ENCODE results near the gene WDR3. TPM values are rescaled to one million over a fixed set of nuclear protein-coding genes. Genes with fewer than 3 reads are reported as not detected.

WDR3 gene
- total RNA-seq (2022; extraction: Qiagen RNA extraction) = 24.1 to 39.9 TPM (median 28.8 TPM) in 5 replicates

DNA sequence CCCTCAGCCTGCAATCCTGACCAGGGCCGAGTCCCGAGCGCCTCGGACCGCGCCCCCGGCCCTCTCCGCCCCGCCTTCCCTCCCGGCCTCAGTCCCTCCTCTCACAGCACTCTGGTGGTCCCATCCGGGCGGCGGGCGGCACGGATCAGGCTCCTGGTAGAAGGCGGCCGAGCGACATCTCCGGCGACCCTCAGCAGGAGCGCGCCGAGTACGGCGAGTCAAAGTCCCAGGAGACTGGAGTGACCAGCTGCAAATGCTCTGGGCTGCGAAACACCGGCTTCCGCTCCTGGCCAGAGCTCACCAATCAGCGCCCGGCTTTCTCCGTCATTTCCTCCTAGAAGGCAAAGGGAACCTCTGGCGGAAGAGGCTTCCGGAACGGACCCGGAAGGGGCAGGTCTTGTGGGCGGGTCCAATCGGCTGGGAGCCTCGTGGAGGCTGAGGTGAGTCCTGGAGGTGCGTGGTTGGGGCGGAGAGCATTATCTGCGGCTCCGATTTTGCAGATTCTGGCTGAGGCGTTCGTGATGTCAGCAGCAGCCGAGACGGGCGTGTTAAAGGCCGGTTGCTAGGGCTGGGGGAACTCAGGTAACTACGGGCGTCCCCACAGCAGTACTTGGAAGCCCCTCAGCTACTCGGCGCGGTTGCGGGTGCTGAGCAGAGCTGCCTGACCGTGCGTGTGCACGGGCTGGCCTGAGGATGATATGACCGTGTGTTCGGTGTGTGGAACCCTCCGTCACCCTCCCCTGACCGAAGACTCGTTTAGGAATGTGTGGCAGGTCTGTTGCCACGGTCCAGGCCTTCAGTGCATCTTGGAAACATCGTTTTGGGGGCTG, at the start of gene WDR3, which contains the start of gene GDAP2:
WDR3 (plus strand) TSS at position 397 of the 830 bp plus-strand sequence. CDS start 3,581 bp downstream, outside the sequence.
GDAP2 (minus strand) TSS at position 279 of the 830 bp plus-strand sequence. CDS start 9,264 bp downstream, outside the sequence.

Other genes starting within 250 kb of the WDR3 start
- gene GDAP2, start 118 bp upstream of the WDR3 start, total RNA-seq (2022; extraction: Qiagen RNA extraction) = 7.6 to 9.2 TPM (median 8.3 TPM) in 5 replicates

All from A549 treated with Hydrocortisone at 1 μM for 4 hours (cell line).